Measurements from ENCODE around the gene EED. TPM values are rescaled to one million over a fixed set of nuclear protein-coding genes. Genes with fewer than 3 reads are reported as not detected.

Gene EED
- total RNA-seq, 2 experiments from 2014 or later: 32.1 to 35.4 TPM

GRCh38 chr11:86261328-86261727 is 16.8 kb downstream of the EED start:
- no peak for DNase-seq
- TF ChIP-seq CTCF (IDR thresholded peaks at IDR 0.05): no peak
- Mint-ChIP-seq H3K27ac (no peak overlapping the region), H3K4me3 (no peak overlapping the region), H3K27me3 (no peaks in the 10 kb centered on the region), H3K9me3 (no peaks in the 10 kb centered on the region), H3K4me1 (ENCODE audit: low read depth) (peaks cover 10% of the 10 kb centered on the region), H3K36me3 (ENCODE audit: low read depth) (peaks cover 78% of the 10 kb centered on the region)
- Histone ChIP-seq H3K4me1 (ENCODE audit: insufficient read depth, low read length) (no peaks in the 10 kb centered on the region), H3K36me3 (ENCODE audit: insufficient read depth, low read length) (peaks cover 52% of the 10 kb centered on the region), H3K27ac (ENCODE audit: low read depth in 1 of 2, low read length in 2 of 2) (no peak overlapping the region), H3K27me3 (ENCODE audit: control insufficient read depth in 1 of 2, insufficient read depth in 2 of 2, low read length in 2 of 2) (no peaks in the 10 kb centered on the region), H3K4me3 (ENCODE audit: low read length) (no peak overlapping the region), H3K9me3 (ENCODE audit: control insufficient read depth in 1 of 2, insufficient read depth in 1 of 2, low read length in 2 of 2) (no peaks in the 10 kb centered on the region)
- ChIA-PET POLR2A (interaction anchor here (1.3 kb wide), 1 partner anchor 16 kb away, joined by 3 read pairs; no protein-coding TSS in a partner anchor), CTCF (interaction anchor here (0.7 to 1.0 kb wide), 2 partner anchors 31 to 39 kb away, joined by 3 read pairs; no protein-coding TSS in a partner anchor)
- no peak for ATAC-seq (ENCODE audit: poor library complexity)
- intact Hi-C loops (cut with DNase I, micrococcal nuclease): no loop called here

- peaks cover 71% of the 10 kb centered on the region for H3K36me3 Mint-ChIP-seq (ENCODE audit: low read depth)
- H3K36me3 ChIP-seq (ENCODE audit: insufficient read depth, low read length): peaks cover 45% of the 10 kb centered on the region
- H3K9me3 ChIP-seq (ENCODE audit: control insufficient read depth in 1 of 2, insufficient read depth in 1 of 2, low read length in 2 of 2): no peaks in the 10 kb centered on the region
- DNase-seq (no peak), ATAC-seq (ENCODE audit: poor library complexity) (no peak)
- no peaks in the 10 kb centered on the region for H3K4me1 ChIP-seq (ENCODE audit: insufficient read depth, low read length)
- H3K4me3 ChIP-seq (ENCODE audit: low read length): no peak overlapping the region
- peaks cover 10% of the 10 kb centered on the region for H3K4me1 Mint-ChIP-seq (ENCODE audit: low read depth)
- H3K27me3 ChIP-seq (ENCODE audit: control insufficient read depth in 1 of 2, insufficient read depth in 2 of 2, low read length in 2 of 2): no peaks in the 10 kb centered on the region
- H3K27ac ChIP-seq (ENCODE audit: low read depth in 1 of 2, low read length in 2 of 2): no peak overlapping the region
- POLR2A ChIA-PET: interaction anchor here (0.6 to 1.2 kb wide), 2 partner anchors 10 to 11 kb away, joined by 3 read pairs; no protein-coding TSS in a partner anchor
- H3K27me3 Mint-ChIP-seq: no peaks in the 10 kb centered on the region
- CTCF ChIA-PET: interaction anchor here (0.8 to 1.0 kb wide), 2 partner anchors 10 to 62 kb away, joined by 3 to 5 read pairs; no protein-coding TSS in a partner anchor
- no peaks in the 10 kb centered on the region for H3K9me3 Mint-ChIP-seq
- no peak overlapping the region for H3K4me3 Mint-ChIP-seq
- TF ChIP-seq CTCF (IDR thresholded peaks at IDR 0.05): no peak
- no peak overlapping the region for H3K27ac Mint-ChIP-seq
- intact Hi-C loops (cut with DNase I, micrococcal nuclease): no loop called here
Observed at GRCh38 chr11:86262387-86262786, 17.8 kb downstream of the EED start.

GRCh38 chr11:86264649-86265048 is 20.1 kb downstream of the EED start:
- Histone ChIP-seq H3K27ac (ENCODE audit: low read depth in 1 of 2, low read length in 2 of 2) (no peak overlapping the region), H3K9me3 (ENCODE audit: control insufficient read depth in 1 of 2, insufficient read depth in 1 of 2, low read length in 2 of 2) (no peaks in the 10 kb centered on the region), H3K36me3 (ENCODE audit: insufficient read depth, low read length) (peaks cover 36% of the 10 kb centered on the region), H3K27me3 (ENCODE audit: control insufficient read depth in 1 of 2, insufficient read depth in 2 of 2, low read length in 2 of 2) (no peaks in the 10 kb centered on the region), H3K4me1 (ENCODE audit: insufficient read depth, low read length) (no peaks in the 10 kb centered on the region), H3K4me3 (ENCODE audit: low read length) (no peak overlapping the region)
- no peak for TF ChIP-seq CTCF (IDR thresholded peaks at IDR 0.05)
- H3K27me3 Mint-ChIP-seq: no peaks in the 10 kb centered on the region
- no peak for DNase-seq
- CTCF ChIA-PET: interaction anchor here (1.4 kb wide), 1 partner anchor 12 kb away, joined by 3 read pairs; no protein-coding TSS in a partner anchor
- H3K4me3 Mint-ChIP-seq: no peak overlapping the region
- no peaks in the 10 kb centered on the region for H3K9me3 Mint-ChIP-seq
- H3K4me1 Mint-ChIP-seq (ENCODE audit: low read depth): peaks cover 10% of the 10 kb centered on the region
- ATAC-seq (ENCODE audit: poor library complexity): no peak
- peaks cover 72% of the 10 kb centered on the region for H3K36me3 Mint-ChIP-seq (ENCODE audit: low read depth)
- intact Hi-C loops (cut with DNase I, micrococcal nuclease): no loop called here
- POLR2A ChIA-PET: no interaction called here
- no peak overlapping the region for H3K27ac Mint-ChIP-seq
